NCI-H2227 (cell line): ENCODE data around the gene GGN.
"Not testable (repeated sequence)": the region's sequence is repeated elsewhere in the genome, so short reads cannot be mapped to it uniquely, and the experiment has no call there.

Experiments used
- DNase-seq: peaks from one replicate; lab custom pipeline; 2025; ENCODE audit not compliant: unreplicated experiment; lab: John Stamatoyannopoulos, UW

GGN gene

DNA sequence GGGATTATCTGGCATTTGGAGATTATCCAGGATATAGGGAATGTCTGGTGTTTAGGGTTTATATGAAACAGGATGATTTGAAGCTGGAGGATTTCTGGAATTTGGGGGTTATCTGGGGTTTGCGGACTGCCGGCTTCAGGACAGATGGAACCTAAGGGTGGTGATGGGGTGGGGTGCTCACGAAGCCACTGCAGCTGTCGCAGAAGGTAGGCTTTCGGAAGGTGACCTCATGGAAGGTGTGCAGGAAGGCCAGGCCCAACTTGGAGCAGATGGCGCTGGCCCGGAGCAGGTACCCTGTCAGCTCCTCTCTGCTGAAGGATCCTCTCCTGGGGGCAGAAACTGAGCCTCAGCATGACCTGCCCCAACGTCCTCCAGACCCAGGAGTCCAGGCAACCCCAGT, 24.7 kb upstream of the GGN start:
- DNase-seq = no peak

DNA sequence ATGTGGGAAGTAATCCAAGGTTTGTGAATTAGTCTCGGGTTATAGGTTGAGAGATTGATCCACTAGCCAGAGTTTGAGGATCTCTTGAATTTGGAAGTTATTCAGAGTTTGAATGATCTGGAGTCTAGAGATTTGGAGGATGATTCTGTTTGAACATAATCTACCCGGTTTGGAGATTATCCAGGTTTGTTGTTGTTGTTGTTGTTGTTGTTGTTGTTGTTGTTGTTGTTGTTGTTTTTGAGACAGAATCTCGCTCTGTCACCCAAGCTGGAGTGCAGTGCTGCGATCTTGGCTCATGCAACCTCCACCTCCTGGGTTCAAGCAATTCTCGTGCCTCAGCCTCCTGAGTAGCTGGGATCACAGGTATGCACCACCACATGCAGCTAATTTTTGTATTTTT, 24.1 kb upstream of the GGN start:
- not testable (repeated sequence) for DNase-seq

DNA sequence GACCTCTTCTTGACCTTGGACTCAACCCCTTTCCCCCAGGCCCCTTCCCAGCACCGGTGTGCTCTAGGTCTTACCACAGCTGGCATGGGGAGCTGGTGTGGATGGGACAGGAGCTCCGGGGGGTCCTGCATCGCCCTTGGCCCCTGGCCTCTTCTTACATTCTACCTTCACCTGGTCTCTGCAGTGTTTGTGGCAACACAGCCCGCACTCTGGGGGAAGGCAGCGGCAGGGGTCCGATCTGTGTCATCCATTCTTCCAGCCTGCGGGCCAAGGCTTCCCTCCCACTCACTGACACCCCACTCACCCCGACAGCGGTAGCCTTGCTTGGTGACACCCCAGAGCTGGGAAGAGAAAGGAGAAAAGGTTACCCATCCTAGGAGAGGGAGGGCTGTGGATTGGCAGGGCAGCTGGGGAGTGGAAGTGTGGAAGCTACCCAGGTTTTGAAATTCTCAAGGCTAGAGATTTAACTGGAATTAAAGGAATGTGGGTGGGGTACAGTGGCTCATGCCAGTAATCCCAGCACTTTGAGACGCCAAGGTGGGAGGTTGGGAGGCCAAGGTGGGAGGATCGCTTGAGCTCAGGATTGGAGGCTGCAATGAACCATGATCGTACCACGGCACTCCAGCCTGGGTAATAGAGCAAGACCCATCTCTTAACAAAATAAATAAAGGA, 23.3 kb upstream of the GGN start:
- DNase-seq = no peak

DNA sequence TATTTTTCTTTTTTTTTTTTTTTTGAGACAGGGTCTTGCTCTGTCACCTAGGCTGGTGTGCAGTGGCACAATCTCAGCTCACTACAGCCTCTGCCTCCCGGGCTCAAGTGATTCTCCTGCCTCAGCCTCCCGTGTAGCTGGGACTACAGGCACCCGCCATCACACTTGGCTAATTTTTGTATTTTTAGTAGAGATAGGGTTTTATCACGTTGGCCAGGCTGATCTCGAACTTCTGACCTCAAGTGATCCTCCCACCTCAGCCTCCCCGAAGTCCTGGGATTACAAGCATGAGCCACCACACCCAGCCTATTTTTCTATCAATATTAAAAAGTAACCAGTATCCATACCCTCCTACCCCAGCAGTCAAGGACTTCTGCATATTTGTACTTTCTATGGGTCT, 22.6 kb upstream of the GGN start:
- DNase-seq = not testable (repeated sequence)

DNA sequence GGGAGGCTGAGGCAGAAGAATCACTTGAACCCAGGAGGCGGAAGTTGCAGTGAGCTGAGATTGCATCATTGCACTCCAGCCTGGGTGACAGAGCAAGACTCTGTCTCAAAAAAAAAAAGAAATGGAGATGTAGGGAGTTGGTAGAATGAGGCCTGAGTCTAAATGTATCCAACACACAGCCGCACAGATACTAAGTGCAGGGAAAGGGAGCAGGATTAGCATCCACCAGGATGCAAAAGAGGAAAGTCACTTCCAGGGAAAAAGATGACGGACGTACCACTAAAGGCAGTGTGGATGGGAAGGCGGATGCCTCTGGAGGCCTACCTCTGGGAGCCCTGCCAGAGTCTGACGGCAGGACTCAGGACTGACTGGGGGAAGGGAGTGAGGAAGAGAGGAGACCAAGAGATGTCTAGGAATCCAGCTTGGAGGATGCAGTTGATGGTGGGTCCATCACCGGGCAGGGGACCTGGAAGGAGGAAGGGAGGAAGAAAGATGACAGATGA, 21.8 kb upstream of the GGN start:
- no peak for DNase-seq

DNA sequence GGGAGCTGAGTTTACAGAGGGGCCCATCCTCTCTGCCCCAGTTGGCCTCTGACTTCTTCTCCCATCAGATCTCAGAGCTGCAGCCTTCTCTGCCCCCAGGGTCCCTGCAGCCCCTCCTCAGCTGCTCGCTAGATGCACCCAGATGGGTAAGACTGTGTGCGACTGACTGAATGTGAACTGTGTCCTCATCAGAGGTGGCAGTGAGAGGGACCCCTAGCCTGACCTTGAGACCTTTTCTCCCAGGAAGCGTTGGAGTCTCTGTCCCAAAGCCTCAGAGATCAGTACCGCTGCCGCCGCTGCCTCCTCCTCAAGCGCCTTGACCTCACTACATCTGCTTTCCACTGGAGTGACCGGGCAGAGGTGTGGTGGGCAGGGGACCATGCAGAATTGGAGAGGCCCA, 17.4 kb upstream of the GGN start:
- no peak for DNase-seq

DNA sequence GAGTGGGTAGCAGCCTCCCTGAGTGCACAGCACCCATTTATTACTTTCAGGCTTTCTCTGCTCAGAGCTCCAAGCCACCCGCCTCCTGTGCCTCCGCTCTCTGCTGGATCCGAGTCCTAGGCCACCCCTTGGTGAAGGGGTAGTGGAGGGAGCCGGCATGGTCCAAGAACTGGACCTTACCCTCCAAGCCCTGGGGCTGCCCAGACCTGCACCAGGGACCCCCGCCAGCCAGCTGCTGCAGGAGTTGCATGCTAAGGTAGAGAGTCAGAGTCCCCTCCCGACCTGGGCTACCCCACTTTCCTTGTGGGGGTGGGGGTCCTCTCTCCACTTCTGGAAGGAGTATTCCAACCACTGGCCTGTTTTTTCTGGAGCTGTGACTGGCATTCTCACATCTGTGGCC, 17.0 kb upstream of the GGN start:
- no peak for DNase-seq

DNA sequence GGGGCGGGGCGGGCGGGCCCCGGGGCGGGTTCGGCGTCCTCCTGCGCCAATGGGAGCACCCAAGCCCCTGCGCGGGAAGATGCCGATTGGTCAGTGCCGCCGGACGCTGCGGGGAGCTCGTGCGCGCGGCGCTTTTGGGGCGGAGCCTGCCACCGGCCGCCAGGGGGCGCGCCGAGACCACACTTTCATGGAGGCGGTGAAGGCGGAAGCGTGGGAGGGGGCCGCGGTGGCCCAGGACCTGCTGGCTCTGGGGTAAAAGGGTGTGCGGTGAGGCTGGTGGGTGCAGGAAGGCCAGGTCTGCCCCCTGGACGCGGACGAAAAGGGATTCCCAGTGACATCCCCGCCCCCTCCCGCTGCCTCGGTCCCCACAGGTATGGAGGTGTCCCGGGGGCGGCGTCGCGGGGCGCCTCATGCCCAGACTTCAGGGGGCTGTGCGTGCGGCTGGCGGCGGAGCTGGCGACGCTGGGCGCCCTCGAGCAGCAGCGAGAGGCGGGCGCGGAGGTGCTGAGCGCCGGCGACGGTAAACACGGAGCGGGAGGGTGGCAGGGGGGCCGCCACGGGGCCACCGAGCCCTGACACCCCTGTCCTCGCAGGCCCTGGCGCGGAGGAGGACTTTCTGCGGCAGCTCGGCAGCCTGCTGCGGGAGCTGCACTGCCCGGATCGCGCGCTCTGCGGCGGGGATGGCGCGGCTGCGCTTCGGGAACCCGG, 15.3 kb upstream of the GGN start, which contains the start of gene FAM98C:
FAM98C (plus strand) TSS at position 127 of the 708 bp plus-strand sequence; CDS start at position 188, 61 bp downstream.
- DNase-seq = peak; percentile 100

DNA sequence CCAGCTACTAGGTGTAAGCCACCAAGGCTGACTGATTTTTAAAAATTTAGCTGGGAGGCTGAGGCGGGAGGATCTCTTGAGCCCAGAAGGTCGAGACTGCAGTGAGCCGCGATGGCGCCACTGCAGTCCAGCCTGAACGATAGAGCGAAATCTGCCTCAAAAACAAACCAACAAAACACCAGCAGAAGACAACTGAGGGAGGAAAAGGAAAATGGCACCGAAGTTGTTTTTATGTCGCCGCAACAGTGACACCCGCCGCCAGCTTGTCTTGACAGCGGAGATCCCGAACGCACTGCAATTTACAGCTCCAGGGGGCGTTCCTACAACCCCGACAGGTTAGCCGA, 14.8 kb upstream of the GGN start:
- no peak for DNase-seq

DNA sequence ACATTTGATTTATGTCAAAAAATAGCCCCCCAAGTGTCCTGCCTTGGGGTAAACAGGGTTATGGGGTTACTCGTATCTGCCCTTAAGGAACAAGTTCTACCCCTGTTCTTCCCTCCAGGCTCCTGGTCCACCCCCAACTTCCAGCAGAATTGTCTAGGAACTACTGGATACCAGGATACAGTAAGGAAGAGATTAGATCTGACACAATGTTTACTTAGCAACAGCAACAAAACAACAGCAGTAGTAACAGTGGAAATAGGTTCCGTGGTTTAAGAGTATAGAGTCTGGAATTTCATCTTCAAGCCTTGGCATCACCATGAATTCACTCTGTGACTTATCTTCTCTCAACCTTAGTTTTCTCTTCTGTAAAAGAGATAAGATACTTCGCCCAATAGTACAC, 13.3 kb upstream of the GGN start:
- no peak for DNase-seq

DNA sequence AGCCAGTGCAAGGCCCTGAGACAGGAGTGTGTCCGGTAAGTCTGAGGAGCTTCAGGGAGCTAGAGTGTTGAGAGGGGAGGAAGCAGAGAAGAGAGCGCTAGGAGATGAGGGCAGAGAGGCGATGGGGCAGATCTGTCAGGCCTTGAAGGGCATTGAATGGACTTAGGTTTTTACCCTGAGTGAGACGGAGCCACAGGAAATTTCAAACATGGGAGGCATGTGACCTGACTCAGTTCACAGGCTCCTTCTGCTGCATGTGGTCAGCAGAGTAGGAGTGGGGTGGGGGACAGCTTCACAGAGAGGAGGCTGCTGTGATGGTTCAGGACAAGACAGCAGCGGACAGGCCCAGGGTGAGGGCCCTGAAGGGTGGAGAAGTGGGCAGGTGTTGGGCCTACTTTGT, 12.5 kb upstream of the GGN start:
- no peak for DNase-seq

DNA sequence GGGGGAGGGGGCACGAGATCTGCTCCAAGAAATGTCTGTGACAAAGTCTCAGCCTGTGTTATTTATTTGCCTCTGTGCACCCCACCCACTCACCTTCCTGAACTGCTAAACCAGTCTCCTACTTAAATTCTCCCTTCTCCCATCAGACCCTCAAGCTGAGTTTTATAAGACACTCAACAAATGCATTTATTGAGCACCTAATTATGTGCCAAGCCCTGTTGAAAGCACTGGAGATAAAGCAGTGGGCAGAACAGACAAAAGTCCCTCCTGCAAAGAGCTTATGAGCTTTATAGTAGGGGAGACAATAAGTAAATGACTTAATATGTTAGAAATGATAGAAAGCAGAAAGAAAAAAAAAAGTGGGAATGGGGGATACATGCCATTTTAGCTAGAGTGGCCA, 11.7 kb upstream of the GGN start:
- no peak for DNase-seq

DNA sequence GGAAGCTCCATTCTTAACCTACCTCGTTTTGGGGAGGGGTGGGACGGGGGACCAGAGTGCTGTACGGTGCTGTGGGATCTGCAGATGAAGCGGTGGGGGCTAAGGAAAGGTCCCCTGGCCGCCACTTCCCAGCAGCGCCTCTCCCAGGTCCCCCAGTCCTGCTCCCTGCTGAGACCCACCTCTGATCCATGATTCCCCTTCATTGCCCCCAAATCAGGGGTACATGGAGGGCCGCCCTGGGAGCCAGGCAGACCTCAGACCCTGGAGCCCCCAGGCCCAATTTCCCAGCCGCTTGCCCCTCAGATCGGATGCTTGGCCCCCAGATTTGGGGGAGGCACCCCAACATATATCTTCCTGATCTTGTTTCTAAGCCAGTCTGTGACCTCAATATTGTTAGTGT, 11.2 kb upstream of the GGN start:
- DNase-seq = no peak

DNA sequence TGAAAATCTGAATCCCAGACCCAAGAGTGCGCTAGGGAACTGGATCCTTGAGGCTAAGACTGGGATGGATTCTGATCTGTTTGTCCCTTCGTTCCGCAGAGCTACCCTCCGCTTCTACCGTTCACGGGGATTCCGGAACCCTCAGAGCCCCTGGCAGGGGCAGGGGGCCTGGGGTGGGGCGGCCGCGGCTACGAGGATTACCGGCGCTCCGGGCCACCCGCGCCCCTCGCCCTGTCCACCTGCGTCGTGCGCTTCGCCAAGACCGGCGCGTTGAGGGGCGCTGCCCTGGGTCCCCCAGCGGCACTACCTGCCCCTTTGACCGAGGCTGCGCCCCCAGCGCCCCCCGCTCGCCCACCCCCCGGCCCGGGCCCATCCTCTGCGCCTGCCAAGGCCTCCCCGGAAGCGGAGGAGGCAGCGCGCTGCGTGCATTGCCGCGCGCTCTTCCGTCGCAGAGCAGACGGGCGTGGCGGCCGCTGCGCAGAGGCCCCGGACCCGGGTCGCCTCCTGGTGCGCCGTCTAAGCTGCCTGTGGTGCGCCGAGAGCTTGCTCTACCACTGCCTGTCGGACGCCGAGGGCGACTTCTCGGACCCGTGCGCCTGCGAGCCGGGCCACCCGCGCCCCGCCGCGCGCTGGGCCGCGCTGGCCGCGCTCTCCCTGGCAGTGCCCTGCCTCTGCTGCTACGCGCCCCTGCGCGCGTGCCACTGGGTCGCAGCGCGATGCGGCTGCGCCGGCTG, 7.7 kb upstream of the GGN start:
- no peak for DNase-seq

DNA sequence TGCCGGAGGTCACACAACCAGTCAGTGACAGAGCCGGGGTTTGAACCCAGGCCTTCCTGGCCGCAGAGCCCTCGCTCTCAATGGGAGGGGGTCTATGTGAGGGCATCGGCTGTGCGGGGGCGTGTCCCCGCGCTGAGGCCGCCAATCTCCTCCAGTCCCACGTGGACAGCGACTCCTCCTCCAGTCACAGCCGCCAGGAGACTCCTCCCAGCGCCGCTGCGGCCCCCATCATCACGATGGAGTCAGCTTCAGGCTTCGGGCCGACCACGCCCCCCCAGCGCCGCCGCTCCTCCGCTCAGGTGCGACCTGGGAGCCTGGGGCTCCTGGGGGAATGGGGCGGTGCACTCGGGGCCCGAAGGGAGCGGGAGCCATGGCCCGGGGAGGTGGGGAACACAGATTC, 6.7 kb upstream of the GGN start:
- DNase-seq = no peak

DNA sequence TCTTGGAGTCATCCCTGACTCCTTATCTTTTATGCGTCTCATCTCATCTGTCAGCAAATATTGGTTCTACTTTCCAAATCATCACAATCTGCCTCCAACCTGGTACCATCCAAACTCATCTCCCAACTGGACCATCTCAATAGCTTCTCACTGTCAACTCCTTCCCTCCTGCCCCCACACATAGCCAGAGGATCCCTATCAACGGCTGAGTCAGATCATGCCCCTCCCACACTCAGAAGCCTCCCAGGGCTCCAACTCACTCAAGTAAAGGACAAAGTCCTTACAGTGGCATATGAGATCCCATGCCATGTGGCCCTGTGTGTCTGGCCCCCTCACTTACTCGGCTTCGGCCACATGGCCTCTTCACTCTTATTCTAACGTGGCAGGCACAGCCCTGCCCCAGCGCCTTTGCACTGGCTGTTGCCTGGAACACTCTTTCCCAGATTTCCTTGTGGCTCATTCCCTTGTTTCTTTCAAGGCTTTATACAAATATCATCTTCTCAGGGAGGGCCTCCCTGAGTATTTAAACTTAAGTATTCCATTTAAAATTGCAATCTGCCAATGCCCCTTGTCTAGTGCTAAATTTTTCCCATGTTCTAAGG, 5.0 kb upstream of the GGN start:
- no peak for DNase-seq

DNA sequence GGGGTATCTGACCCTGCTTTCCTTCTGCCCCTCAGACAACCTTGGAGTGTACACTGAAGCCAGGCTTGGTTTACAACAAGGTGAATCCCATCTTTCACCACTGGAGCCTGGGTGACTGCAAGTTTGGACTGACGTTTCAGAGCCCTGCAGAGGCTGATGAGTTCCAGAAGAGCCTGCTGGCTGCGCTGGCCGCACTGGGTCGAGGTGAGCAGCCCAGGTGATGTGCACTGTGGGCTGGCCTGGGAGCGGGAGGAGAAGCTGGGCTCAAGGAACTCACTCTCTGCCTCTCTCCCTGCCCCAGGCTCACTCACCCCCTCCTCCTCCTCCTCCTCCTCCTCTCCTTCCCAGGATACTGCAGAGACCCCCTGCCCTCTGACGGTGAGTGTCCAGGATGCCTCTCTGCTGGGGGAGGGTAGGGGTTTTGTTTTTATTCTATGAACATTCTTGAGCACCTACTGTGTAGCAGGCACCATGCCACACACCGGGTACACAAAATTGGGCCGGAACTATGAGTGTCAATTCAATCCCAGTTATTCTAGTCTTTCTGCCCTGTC, 4.2 kb upstream of the GGN start:
- DNase-seq = no peak

DNA sequence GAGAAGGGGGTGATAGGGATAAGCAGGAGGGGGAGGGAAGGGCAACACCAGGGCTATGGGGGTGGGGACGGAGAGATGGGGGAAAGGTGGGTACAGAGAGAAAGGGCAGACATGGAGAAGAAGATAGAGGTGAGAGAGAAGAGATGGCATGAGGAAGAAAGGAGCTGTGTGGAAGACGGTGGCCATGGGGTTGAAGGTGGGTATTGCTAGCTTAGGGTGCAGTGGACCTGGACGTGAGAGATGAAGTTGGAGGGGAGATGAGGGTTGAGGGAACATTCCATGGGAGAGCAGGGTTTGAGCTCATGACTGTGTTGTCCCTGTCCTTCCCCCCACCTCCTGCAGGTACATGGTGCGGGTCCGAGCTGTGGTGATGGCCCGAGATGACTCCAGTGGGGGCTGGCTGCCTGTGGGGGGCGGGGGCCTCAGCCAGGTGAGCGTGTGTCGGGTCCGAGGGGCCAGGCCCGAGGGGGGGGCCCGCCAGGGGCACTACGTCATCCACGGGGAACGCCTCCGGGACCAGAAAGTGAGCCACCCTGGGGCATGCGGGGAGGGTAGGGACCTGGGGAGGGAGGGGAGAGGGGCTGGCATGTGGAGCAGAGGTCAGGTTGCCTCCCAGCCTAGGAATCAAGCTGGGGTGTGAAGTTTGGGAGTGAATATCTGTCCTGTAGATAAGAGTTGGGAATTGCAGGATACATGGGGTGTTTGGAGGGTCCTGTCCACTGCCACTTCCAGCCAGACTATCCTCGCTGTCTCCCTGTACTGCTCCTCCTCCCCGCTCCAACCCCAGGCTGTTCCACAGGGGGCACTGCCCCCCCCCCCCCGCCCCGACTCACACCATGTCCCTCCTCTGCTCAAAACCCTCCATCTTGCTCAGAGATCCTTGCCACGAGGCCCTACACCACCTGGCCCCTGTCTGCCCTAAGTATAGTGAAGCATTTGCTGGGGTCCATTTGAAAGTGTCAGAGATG, 2.4 kb upstream of the GGN start:
- no peak for DNase-seq

DNA sequence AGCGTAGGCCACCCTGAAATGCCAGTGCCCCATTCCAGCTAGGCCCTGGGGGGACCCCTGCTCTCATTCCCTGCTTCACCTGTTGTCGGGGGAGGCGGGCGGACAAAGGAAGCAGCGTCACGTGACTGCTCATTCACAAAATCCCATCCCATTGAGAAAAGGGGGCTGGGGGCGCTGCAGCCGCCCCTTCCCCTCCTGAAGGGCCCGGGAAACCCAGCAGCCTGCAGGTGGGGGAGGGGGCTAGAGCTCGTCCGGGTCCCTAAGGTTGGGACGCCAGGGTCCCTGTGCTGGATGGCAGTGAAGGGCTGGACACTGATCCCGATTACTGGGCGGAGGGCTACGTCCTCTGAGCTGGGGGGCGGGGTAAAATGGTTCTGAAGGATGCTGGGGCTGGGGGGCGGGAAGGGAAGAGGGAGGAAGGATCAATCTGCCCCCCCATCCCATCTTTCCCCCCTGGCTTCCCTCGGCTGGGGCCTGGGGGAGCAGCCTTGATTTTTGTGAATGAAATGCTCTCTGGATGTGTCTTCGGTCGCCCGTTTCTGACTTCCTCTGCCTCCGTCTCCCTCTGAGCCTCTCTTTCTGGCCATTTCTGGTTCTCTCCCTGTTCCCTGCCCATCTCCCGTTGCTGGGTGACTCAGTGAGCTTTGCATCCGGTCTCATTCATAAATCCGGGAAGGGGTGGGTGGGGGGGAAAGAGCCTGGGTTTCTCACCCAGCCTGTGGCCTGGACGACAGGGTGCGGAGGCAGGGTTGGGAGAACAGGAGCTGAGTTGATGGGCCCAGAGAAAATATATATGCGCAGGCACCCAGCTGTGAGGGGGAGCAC, 1.5 kb upstream of the GGN start:
- DNase-seq = peak; percentile 90
